H54 (cell line): ENCODE data around the gene LDHD.

ENCODE experiments used
- DNase-seq: peaks from one replicate; pipeline ENCODE4 v3.0.0; 2011; ENCODE audit warnings: low spot score, mixed read lengths; ENCODE audit not compliant: insufficient read length
- FAIRE-seq: peaks from 3 replicates; lab custom pipeline; 2011; peaks lifted over from hg19 to GRCh38; lab: Jason Lieb, UNC
- POLR2A ChIP-seq: IDR thresholded peaks from 2 replicates; pipeline ENCODE4 v1.6.1; 2011; ENCODE audit warnings: low read depth, mild to moderate bottlenecking, low read length

The LDHD gene

DNA sequence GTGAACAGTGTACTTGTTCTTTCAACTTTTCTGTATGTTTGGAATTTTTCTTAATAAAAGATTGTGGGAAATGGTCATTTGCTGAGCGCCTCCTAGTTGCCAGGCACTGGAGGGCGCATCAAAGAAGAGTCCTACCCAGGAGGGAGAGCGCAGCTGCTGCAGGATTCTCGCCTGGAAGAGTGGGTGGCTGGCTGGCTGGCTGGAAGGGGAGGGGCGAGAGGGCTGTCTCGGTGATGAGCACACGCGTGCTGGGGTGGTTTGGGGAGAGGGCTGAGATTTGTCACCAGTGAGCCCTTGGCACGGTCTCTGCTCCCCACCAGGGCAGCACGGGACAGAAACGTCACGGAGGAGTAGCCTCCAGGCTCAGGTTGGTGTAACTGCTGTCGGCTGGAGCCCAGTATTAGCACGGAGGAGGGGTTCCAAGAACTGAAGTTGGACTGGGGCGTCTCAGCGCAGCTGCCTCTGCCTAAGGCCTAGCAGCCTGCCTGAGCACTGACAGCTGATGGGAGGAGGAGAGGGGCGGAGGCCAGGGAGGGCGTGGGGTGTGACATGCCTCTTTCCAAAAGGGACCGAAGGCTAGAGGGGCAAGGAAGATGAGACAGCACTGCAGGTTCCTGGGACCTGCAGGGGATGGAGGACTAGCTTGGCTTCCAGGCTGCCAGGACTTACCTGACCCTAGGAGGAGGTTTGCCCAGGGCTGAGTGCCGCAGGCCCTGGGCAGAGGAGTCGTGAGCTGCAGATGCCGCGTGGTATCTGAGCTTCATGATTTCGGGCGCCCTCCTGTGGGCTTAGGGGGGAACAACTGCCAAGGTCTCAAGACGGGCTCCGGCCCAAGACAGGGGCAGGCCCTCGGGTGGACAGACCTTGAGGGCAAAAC, 5.7 kb downstream of the LDHD start:
- DNase-seq (peak; percentile 83), FAIRE-seq (no peak)
- TF ChIP-seq POLR2A, result no peak

DNA sequence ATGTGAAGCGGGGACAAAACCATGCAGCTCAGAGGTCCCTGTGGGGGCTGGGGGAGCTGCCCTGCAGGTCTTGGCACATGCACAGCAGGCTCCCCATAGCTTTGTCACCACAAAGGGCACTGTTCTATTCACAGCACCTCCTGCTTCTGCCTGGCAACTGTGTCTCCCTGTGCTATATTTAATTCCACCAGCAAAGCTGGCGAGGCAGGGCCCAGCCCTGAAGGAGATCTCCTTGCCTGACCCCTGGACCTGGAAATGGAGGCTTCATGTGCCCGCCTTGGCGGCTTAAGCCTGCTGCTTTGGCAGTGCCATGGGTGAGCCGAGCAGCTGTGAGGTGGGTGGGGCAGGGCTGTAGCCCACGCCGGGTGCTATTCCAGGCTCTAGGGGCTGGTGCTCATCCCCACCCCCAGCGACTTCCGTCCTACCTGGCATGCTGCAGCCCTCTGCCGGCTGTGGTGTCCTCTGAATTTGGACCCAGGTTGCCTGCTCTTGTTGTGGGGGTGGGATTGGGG, 6.8 kb downstream of the LDHD start:
- FAIRE-seq (no peak), DNase-seq (no peak)
- TF ChIP-seq POLR2A, result no peak

DNA sequence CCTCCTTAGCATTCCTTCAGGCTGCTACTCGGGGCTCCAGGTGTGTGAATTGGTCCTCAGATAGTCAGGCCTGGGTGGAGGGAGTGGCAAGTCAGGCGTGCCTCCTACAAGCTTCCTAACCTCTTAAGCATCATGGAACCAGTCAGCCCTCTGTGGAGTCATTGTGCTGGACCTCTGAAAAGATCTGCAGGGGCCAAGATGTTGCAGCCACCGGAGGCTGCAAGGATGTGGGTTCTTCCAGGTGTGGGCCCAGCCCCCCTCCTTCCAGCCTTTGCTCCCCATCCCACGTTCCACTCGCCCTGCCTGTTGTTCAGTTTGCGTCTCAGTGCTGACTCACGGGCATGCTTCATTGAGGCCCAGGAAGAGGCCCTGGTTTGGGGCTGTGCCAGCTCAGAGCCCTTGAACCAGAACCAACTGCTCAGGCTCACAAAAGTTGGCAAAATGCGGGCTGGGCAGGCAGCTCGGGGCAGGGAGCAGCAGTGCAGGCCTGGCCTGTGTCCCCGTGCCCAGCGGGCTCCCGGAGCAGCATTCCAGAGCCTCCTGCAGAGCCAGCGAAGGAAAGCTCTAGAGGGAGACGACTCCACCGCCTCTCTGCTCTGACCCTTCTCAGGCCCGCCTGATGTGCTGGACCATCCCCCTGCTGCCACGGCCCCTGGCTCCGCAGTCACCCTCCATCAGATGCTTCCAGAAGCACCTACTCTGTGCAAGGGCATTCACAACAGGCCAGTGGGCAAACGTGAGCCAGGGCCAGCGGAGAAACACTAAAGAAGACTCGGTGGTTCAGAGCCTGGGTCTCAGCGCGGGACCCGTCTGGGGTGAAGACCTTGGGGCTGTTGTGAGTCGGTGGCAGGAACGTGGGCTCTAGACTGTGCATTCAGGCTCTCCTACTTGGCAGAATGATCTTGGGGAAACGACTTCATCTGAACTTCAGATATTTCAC, 7.5 kb downstream of the LDHD start:
- TF ChIP-seq POLR2A, result peak; percentile 47
- DNase-seq (peak; percentile 89), FAIRE-seq (peak; percentile 65)

DNA sequence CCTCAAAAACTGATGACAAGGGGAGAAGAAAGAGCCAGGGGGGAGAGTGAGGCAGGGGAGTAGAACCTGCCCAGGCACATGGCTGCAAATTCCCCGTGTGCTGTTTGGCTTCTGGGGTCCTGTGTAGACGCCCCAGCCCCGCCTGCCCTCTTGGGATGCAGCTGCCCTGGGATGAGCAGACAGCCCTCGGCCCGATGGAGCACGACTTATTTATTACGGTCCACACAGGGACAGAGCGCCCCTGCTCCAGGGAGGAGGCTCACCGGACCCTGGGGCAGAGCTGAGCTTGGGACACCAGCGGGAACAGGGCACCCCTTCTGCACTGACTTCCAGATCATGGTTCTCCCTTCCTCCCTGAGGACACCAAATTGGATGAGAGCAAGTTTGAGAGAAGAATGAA, 9.1 kb downstream of the LDHD start:
- no peak for DNase-seq
- no peak for TF ChIP-seq POLR2A
- no peak for FAIRE-seq

DNA sequence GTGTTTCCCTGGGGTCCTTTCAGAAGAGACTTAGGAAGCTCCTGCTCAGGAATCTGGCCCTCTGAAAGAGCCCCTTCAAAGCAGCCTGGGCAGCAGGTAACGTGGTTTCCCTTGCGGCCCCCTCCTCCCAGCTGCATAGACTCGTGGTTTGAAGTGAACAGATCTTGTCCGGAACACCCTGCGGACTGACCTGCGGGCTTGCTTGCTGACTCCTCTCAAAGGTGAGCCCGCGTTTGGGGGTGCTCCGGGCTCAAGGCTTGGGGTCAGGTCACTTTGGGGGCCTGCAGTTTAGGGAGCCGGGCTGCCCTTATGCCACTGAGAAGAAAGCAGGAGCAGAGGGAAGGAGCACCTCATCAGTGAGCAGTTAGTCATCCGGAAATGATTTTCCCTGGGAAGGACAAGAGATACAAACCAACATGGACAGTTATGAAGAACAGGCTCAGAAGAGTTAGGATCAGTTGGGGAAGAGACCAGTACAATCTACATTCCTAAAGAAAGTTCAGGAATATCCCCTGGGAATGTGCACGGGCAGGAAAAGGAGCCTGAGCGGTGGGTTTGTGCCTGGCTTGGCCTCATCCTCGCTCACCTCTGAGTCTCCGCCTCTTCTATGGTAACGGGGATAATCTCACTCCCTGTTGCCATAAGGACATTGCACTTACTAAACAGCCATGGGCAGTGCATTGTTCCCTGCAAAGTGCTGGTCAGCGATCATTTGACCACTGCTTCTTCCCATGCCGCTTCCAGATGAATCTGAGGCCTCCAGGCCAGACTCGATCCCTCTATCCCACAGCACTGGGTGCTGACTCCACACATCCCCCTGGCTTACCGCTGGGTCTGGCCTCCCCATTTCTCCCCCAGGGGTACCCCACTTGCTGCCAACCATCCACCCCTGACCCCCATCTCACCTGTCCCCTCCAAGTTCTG, 10.0 kb downstream of the LDHD start:
- DNase-seq (no peak), FAIRE-seq (no peak)
- TF ChIP-seq POLR2A, result no peak

DNA sequence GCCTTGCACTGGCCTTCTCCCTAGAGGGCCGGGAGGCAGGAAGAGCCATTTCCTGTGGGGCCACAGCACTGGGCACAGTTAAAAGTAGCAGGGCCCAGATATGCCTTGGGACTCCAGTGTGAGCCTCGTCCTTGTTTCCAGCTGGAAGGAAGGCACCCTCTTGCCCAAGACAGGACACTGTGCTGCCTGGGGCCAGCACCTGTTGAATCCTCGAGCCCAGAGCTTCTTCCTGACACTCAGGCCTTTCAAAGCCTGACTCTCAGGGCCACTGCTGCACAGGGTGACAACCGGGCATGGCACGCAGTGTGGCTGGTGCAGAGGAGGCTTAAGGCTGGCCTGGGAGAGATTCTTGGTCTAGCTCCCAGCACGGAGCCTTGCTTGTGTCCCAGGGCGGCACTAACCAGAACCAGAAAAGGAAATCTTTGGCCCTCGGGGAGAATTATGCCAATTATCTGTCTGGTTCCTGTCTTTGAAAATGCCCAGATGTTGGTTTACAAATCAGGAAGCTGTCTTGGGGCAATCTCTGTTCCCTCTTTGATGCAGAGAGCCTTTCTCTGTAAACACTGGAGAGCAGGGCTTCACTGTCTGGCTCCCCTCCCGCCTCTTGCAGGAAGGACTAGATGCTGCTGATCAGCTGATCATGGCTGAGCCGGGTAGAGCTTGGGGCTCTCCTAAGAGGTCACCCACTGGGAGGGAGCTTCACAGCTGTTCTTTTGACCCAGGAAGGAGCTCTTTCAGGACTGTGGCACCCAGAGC, 11.1 kb downstream of the LDHD start:
- no peak for TF ChIP-seq POLR2A
- FAIRE-seq (no peak), DNase-seq (no peak)

DNA sequence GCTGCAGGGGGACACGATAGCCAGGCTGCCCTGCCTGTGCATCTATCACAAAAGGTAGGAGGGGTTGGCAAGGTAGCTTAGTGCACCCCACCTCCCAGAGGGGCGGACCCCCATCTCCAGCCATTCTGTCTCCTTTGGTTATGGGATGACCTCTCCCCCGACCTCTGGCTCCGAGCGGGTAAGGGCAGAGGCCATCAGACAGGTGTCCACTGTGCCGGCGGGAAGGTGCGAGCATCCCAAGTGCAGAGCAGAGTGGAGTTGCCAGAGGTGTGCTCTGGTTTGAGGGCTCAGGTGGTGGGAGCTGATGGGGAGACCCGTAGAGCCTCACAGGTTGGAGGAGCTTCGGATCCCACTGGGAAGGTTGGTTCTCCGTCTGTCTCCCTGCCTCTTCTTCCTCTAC, 11.7 kb downstream of the LDHD start:
- TF ChIP-seq POLR2A, result no peak
- DNase-seq (no peak), FAIRE-seq (no peak)

DNA sequence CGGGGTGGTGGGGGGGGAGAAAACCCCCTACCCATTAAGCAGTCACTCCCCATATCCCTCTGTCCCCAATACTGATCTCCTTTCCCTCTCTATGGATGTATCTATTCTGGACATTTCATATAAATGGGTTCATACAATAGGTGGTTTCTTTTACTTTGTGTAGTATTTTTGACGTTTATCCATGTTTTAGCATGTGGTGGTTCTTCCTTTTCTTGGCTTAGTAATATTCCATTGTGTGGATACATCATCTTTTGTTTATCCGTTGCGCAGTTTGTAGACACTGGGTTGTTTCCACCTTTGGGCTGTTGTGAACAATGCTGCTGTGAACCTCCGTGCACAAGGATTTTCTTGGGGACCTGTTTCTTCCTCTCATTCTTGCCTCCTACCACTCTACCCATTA, 12.6 kb downstream of the LDHD start:
- DNase-seq, result no peak
- no peak for FAIRE-seq
- no peak for TF ChIP-seq POLR2A

DNA sequence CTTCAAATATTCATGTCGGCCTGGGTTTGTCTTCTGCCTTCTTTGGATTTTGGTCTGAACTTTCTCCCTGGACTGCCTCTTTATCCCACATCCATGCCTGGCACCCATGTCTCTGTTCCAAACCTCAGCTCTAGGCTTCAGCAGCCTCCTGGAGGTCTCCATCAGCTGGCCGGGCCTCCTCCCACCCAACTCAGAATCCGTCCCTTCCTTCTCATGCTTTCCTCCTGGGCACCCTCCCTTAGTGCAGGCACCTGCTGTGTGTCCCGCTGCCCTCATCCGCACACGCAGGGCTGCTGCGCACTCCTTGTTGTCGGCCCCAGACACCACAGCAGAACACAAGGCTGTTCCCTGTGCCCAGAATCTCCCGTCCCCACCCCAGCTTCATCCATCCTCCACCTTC, 14.0 kb downstream of the LDHD start:
- DNase-seq (no peak), FAIRE-seq (no peak)
- TF ChIP-seq POLR2A, result no peak

DNA sequence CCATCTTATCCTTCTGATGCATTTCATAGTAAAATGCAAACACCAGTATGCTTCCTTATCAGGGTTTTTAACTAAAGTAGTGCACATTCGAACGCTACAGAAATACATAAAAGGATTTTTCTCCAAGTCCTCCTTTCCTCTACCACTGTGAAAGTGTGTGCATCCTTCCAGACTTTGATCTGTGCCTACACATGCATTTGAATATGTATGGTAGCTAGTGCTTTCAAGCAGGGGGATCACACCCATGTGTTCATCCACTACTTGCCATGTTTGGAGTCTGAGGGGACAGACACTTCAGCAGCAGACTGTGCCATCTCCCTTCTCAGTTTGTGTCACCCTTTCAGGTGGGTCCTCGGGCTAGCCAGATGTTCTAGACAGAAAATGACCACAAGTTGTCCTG, 14.9 kb downstream of the LDHD start:
- TF ChIP-seq POLR2A, result no peak
- DNase-seq, result no peak
- no peak for FAIRE-seq

DNA sequence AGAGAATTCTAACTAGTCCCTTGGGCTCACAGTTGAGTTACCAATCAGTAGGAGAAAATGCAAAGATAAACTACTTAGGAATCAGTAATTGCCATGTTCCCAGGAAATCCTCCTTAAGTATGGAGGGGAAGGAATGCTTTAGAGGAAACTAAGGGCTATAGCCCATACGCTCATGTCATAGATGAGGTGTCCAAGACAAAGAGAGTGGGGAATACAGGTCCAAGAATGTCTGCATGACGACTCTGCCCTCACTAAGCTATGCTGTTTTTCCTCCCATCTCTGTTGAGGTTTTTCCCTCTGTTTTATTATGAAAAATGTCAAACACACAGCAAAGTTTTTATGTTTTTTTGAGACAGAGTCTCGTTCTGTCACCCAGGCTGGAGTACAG, 16.0 kb downstream of the LDHD start:
- DNase-seq (no peak), FAIRE-seq (no peak)
- TF ChIP-seq POLR2A, result no peak
